GM23338 (cell line): ENCODE data around the gene CGRRF1. TPM values are rescaled to one million over a fixed set of nuclear protein-coding genes. Genes with fewer than 3 reads are reported as not detected.

ENCODE experiments used
- ATAC-seq: fragments of 200-7000 bp; cut with Tn5 transposase; 3 replicates; pipeline ENCODE4 v1.9.1; 2020
- DNase-seq: peaks from one replicate; pipeline ENCODE4 v3.0.0-alpha.2; 2015; ENCODE audit warnings: low spot score
- H2AFZ ChIP-seq: fragments of 200-600 bp; sonication (generic); 2 replicates; pipeline ENCODE4 v1.8.0; 2016; ENCODE audit warnings: antibody characterized with exemption, mild to moderate bottlenecking, moderate library complexity
- H3F3A ChIP-seq: fragments of 200-600 bp; sonication (generic); replicated peaks from 2 replicates; pipeline ENCODE4 v1.8.0; 2017; ENCODE audit warnings: antibody characterized with exemption, mixed run types, low read depth
- H3K27ac ChIP-seq: fragments of 200-600 bp; sonication (generic); 2 replicates; pipeline ENCODE4 v1.6.1; 2016; ENCODE audit warnings: low read depth
- H3K27me3 ChIP-seq: fragments of 200-600 bp; sonication (generic); 2 replicates; pipeline ENCODE4 v1.8.0; 2016; ENCODE audit warnings: mild to moderate bottlenecking, mixed run types, moderate library complexity; ENCODE audit not compliant: insufficient read depth
- H3K36me3 ChIP-seq: fragments of 200-600 bp; sonication (generic); 2 replicates; pipeline ENCODE4 v1.8.0; 2016; ENCODE audit warnings: mild to moderate bottlenecking; ENCODE audit not compliant: insufficient read depth
- H3K4me1 ChIP-seq: fragments of 200-600 bp; sonication (generic); 2 replicates; pipeline ENCODE4 v1.8.0; 2016; ENCODE audit warnings: mild to moderate bottlenecking, moderate library complexity; ENCODE audit not compliant: insufficient read depth
- H3K4me2 ChIP-seq: fragments of 200-600 bp; sonication (generic); 2 replicates; pipeline ENCODE4 v1.7.1; 2017; ENCODE audit warnings: mixed run types
- H3K4me3 ChIP-seq: fragments of 200-600 bp; sonication (generic); 2 replicates; pipeline ENCODE4 v1.6.1; 2016; ENCODE audit warnings: mixed run types
- H3K79me2 ChIP-seq: fragments of 200-600 bp; sonication (generic); replicated peaks from 2 replicates; pipeline ENCODE4 v1.8.0; 2017; ENCODE audit warnings: mild to moderate bottlenecking; ENCODE audit not compliant: insufficient read depth
- H3K9me2 ChIP-seq: fragments of 200-600 bp; sonication (generic); 2 replicates; pipeline ENCODE4 v1.8.0; 2017; ENCODE audit not compliant: insufficient read depth
- H4K20me1 ChIP-seq: fragments of 200-600 bp; sonication (generic); replicated peaks from 2 replicates; pipeline ENCODE4 v1.8.0; 2017; ENCODE audit warnings: mild to moderate bottlenecking; ENCODE audit not compliant: insufficient read depth
- H3K27ac Mint-ChIP-seq: 2 replicates; pipeline ENCODE4 v1.8.0; 2020; ENCODE audit warnings: inconsistent platforms, mild to moderate bottlenecking, moderate library complexity, mixed read lengths
- H3K27me3 Mint-ChIP-seq: 3 replicates; pipeline ENCODE4 v1.8.0; 2022; ENCODE audit warnings: low read depth, mild to moderate bottlenecking, moderate library complexity, mixed read lengths, inconsistent platforms; ENCODE audit not compliant: insufficient read depth, poor library complexity
- H3K36me3 Mint-ChIP-seq: 3 replicates; pipeline ENCODE4 v1.8.0; 2021; ENCODE audit warnings: low read depth, mild to moderate bottlenecking, inconsistent platforms, moderate library complexity, mixed read lengths
- H3K4me1 Mint-ChIP-seq: 3 replicates; pipeline ENCODE4 v1.8.0; 2020; ENCODE audit warnings: mild to moderate bottlenecking, inconsistent platforms, mixed read lengths
- H3K4me3 Mint-ChIP-seq: 3 replicates; pipeline ENCODE4 v1.8.0; 2021; ENCODE audit warnings: moderate library complexity, mild to moderate bottlenecking, inconsistent platforms, mixed read lengths
- H3K9me3 Mint-ChIP-seq: 3 replicates; pipeline ENCODE4 v1.8.0; 2020; ENCODE audit warnings: moderate library complexity, mild to moderate bottlenecking, inconsistent platforms, mixed read lengths
- CREB1 ChIP-seq: fragments of 250-450 bp; sonication (Bioruptor Pico); IDR thresholded peaks from 2 replicates; pipeline ENCODE4 v1.5.0; 2020; ENCODE audit warnings: low read depth, mild to moderate bottlenecking, moderate library complexity
- EZH2 ChIP-seq: fragments of 200-600 bp; sonication (generic); IDR thresholded peaks from one replicate; pipeline ENCODE4 v1.8.0; 2017; ENCODE audit warnings: antibody characterized with exemption, mild to moderate bottlenecking, low read depth; ENCODE audit not compliant: unreplicated experiment
- EZH2phosphoT487 ChIP-seq: fragments of 200-600 bp; sonication (generic); IDR thresholded peaks from one replicate; pipeline ENCODE4 v1.8.1; 2018; ENCODE audit warnings: antibody characterized with exemption; ENCODE audit not compliant: unreplicated experiment
- JUNB ChIP-seq: IDR thresholded peaks from one replicate; pipeline ENCODE4 v1.6.1; 2016; ENCODE audit warnings: antibody characterized with exemption; ENCODE audit not compliant: unreplicated experiment
- NANOG ChIP-seq: IDR thresholded peaks from 2 replicates; pipeline ENCODE4 v1.6.1; 2016; ENCODE audit warnings: antibody characterized with exemption, borderline replicate concordance
- POLR2AphosphoS5 ChIP-seq: IDR thresholded peaks from 2 replicates; pipeline ENCODE4 v1.6.1; 2016; ENCODE audit warnings: antibody characterized with exemption, low read depth
- STAT1 ChIP-seq: IDR thresholded peaks from one replicate; pipeline ENCODE4 v1.6.1; 2016; ENCODE audit warnings: antibody characterized with exemption; ENCODE audit not compliant: unreplicated experiment
- ZNF114 ChIP-seq: fragments of 250-450 bp; sonication (Bioruptor Pico); IDR thresholded peaks from 2 replicates; pipeline ENCODE4 v1.5.0; 2020; ENCODE audit warnings: mild to moderate bottlenecking, moderate library complexity
- ZNF331 ChIP-seq: fragments of 250-450 bp; sonication (Bioruptor Pico); IDR thresholded peaks from 2 replicates; pipeline ENCODE4 v1.5.0; 2020; ENCODE audit warnings: low read depth, mild to moderate bottlenecking, moderate library complexity
- polyA plus RNA-seq: library from polyadenylated mRNA; unstranded; fragments of >200 nt; fragmentation: Nextera tagmentation; extraction: Ambion mirVana; gene quantifications from 2 replicates; pipeline ENCODE4 v1.2.1, GENCODE V29; 2016
- total RNA-seq: library from RNA; depleted of rRNA; stranded (reverse); fragments of >200 nt; shearing (Covaris generic); gene quantifications from 2 replicates; pipeline ENCODE4 v1.2.3, GENCODE V29; 2014
- TF ChIP-seq, protein P1 (sequence below): fragments of 250-450 bp; sonication (Bioruptor Pico); IDR thresholded peaks from 2 replicates; pipeline ENCODE4 v1.5.0; 2020; ENCODE audit warnings: mild to moderate bottlenecking, moderate library complexity
- TF ChIP-seq, protein P2 (sequence below): IDR thresholded peaks from one replicate; pipeline ENCODE4 v1.6.1; 2018; ENCODE audit warnings: antibody characterized with exemption; ENCODE audit not compliant: unreplicated experiment
- TF ChIP-seq, protein P3 (sequence below), 2 experiments: fragments of 200-600 bp in 1 of 2; sonication (generic) in 1 of 2; conservative IDR thresholded peaks; 2 replicates each; pipeline versions ENCODE4 v1.5.1 to v1.6.1; 2016 to 2017; ENCODE audit warnings: antibody characterized with exemption in 2 of 2, low read depth in 2 of 2, mild to moderate bottlenecking in 2 of 2, moderate library complexity in 1 of 2
- TF ChIP-seq, protein P4 (sequence below): IDR thresholded peaks from 2 replicates; pipeline ENCODE4 v1.6.1; 2016; ENCODE audit warnings: antibody characterized with exemption

The CGRRF1 gene
- total and polyA plus RNA-seq, 2 experiments from 2014 or later: 18.8 to 28.3 TPM

GRCh38 chr14:54497224-54497623, 12.5 kb upstream of the CGRRF1 start:
- Mint-ChIP-seq H3K4me3 (no peak overlapping the region), H3K9me3 (no peaks in the 10 kb centered on the region), H3K4me1 (peaks cover 8% of the 10 kb centered on the region), H3K27ac (no peak overlapping the region), H3K36me3 (no peaks in the 10 kb centered on the region), H3K27me3 (peaks cover 6% of the 10 kb centered on the region)
- no peak overlapping the region for H3K4me3 ChIP-seq
- no peak overlapping the region; the same call in 1 of the 2 replicates for H2AFZ ChIP-seq
- no peaks in the 10 kb centered on the region for H3K36me3 ChIP-seq
- no peaks in the 10 kb centered on the region for H3K27me3 ChIP-seq
- no peaks in the 10 kb centered on the region for H3K79me2 ChIP-seq
- H3F3A ChIP-seq: no peaks in the 10 kb centered on the region
- no peak for DNase-seq
- no peaks in the 10 kb centered on the region for H3K9me2 ChIP-seq
- H3K27ac ChIP-seq: no peak overlapping the region
- H3K4me2 ChIP-seq: no peak overlapping the region
- TF ChIP-seq JUNB: no peak
- no peak for TF ChIP-seq POLR2AphosphoS5
- TF ChIP-seq EZH2: no peak
- no peak for TF ChIP-seq ZNF331 (CRISPR knock-in tag)
- no peak for TF ChIP-seq NANOG
- no peak for TF ChIP-seq ZNF114
- no peak for TF ChIP-seq EZH2phosphoT487
- no peak for TF ChIP-seq STAT1
- TF ChIP-seq, protein P1, sequence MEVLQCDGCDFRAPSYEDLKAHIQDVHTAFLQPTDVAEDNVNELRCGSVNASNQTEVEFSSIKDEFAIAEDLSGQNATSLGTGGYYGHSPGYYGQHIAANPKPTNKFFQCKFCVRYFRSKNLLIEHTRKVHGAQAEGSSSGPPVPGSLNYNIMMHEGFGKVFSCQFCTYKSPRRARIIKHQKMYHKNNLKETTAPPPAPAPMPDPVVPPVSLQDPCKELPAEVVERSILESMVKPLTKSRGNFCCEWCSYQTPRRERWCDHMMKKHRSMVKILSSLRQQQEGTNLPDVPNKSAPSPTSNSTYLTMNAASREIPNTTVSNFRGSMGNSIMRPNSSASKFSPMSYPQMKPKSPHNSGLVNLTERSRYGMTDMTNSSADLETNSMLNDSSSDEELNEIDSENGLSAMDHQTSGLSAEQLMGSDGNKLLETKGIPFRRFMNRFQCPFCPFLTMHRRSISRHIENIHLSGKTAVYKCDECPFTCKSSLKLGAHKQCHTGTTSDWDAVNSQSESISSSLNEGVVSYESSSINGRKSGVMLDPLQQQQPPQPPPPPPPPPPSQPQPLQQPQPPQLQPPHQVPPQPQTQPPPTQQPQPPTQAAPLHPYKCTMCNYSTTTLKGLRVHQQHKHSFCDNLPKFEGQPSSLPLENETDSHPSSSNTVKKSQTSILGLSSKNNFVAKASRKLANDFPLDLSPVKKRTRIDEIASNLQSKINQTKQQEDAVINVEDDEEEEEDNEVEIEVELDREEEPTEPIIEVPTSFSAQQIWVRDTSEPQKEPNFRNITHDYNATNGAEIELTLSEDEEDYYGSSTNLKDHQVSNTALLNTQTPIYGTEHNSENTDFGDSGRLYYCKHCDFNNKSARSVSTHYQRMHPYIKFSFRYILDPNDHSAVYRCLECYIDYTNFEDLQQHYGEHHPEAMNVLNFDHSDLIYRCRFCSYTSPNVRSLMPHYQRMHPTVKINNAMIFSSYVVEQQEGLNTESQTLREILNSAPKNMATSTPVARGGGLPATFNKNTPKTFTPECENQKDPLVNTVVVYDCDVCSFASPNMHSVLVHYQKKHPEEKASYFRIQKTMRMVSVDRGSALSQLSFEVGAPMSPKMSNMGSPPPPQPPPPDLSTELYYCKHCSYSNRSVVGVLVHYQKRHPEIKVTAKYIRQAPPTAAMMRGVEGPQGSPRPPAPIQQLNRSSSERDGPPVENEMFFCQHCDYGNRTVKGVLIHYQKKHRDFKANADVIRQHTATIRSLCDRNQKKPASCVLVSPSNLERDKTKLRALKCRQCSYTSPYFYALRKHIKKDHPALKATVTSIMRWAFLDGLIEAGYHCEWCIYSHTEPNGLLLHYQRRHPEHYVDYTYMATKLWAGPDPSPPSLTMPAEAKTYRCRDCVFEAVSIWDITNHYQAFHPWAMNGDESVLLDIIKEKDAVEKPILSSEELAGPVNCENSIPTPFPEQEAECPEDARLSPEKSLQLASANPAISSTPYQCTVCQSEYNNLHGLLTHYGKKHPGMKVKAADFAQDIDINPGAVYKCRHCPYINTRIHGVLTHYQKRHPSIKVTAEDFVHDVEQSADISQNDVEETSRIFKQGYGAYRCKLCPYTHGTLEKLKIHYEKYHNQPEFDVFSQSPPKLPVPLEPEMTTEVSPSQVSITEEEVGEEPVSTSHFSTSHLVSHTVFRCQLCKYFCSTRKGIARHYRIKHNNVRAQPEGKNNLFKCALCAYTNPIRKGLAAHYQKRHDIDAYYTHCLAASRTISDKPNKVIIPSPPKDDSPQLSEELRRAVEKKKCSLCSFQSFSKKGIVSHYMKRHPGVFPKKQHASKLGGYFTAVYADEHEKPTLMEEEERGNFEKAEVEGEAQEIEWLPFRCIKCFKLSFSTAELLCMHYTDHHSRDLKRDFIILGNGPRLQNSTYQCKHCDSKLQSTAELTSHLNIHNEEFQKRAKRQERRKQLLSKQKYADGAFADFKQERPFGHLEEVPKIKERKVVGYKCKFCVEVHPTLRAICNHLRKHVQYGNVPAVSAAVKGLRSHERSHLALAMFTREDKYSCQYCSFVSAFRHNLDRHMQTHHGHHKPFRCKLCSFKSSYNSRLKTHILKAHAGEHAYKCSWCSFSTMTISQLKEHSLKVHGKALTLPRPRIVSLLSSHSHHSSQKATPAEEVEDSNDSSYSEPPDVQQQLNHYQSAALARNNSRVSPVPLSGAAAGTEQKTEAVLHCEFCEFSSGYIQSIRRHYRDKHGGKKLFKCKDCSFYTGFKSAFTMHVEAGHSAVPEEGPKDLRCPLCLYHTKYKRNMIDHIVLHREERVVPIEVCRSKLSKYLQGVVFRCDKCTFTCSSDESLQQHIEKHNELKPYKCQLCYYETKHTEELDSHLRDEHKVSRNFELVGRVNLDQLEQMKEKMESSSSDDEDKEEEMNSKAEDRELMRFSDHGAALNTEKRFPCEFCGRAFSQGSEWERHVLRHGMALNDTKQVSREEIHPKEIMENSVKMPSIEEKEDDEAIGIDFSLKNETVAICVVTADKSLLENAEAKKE: no peak
- no peak for TF ChIP-seq CREB1 (CRISPR knock-in tag)
- TF ChIP-seq, protein P2, sequence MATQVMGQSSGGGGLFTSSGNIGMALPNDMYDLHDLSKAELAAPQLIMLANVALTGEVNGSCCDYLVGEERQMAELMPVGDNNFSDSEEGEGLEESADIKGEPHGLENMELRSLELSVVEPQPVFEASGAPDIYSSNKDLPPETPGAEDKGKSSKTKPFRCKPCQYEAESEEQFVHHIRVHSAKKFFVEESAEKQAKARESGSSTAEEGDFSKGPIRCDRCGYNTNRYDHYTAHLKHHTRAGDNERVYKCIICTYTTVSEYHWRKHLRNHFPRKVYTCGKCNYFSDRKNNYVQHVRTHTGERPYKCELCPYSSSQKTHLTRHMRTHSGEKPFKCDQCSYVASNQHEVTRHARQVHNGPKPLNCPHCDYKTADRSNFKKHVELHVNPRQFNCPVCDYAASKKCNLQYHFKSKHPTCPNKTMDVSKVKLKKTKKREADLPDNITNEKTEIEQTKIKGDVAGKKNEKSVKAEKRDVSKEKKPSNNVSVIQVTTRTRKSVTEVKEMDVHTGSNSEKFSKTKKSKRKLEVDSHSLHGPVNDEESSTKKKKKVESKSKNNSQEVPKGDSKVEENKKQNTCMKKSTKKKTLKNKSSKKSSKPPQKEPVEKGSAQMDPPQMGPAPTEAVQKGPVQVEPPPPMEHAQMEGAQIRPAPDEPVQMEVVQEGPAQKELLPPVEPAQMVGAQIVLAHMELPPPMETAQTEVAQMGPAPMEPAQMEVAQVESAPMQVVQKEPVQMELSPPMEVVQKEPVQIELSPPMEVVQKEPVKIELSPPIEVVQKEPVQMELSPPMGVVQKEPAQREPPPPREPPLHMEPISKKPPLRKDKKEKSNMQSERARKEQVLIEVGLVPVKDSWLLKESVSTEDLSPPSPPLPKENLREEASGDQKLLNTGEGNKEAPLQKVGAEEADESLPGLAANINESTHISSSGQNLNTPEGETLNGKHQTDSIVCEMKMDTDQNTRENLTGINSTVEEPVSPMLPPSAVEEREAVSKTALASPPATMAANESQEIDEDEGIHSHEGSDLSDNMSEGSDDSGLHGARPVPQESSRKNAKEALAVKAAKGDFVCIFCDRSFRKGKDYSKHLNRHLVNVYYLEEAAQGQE: no peak
- TF ChIP-seq, protein P3, sequence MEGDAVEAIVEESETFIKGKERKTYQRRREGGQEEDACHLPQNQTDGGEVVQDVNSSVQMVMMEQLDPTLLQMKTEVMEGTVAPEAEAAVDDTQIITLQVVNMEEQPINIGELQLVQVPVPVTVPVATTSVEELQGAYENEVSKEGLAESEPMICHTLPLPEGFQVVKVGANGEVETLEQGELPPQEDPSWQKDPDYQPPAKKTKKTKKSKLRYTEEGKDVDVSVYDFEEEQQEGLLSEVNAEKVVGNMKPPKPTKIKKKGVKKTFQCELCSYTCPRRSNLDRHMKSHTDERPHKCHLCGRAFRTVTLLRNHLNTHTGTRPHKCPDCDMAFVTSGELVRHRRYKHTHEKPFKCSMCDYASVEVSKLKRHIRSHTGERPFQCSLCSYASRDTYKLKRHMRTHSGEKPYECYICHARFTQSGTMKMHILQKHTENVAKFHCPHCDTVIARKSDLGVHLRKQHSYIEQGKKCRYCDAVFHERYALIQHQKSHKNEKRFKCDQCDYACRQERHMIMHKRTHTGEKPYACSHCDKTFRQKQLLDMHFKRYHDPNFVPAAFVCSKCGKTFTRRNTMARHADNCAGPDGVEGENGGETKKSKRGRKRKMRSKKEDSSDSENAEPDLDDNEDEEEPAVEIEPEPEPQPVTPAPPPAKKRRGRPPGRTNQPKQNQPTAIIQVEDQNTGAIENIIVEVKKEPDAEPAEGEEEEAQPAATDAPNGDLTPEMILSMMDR (conservative IDR thresholded peaks at IDR 0.05; ENCODE audit: low read depth in 2 of 2): no peak
- TF ChIP-seq, protein P4, sequence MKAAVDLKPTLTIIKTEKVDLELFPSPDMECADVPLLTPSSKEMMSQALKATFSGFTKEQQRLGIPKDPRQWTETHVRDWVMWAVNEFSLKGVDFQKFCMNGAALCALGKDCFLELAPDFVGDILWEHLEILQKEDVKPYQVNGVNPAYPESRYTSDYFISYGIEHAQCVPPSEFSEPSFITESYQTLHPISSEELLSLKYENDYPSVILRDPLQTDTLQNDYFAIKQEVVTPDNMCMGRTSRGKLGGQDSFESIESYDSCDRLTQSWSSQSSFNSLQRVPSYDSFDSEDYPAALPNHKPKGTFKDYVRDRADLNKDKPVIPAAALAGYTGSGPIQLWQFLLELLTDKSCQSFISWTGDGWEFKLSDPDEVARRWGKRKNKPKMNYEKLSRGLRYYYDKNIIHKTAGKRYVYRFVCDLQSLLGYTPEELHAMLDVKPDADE: no peak
- H4K20me1 ChIP-seq: no peaks in the 10 kb centered on the region
- H3K4me1 ChIP-seq: no peaks in the 10 kb centered on the region
- ATAC-seq: no peak
